Right atrium auricular region (tissue), 2 donors: ENCODE data around the gene RNF103. TPM values are rescaled to one million over a fixed set of nuclear protein-coding genes. Genes with fewer than 3 reads are reported as not detected.

ENCODE experiments used
- DNase-seq: peaks from one replicate; pipeline ENCODE4 v3.0.0-alpha.2; 2019; ENCODE audit warnings: low spot score
- H3K27ac ChIP-seq, 2 donors: fragments of 200-600 bp; sonication (generic); 1 replicate in 1 of 2; 2 replicates in 1 of 2; pipeline ENCODE4 v1.5.1; 2016 to 2019
- H3K27me3 ChIP-seq, 2 donors: fragments of 200-600 bp; sonication (generic); one replicate each; pipeline versions ENCODE4 v1.5.1 to v1.6.0; 2017 to 2019
- H3K36me3 ChIP-seq: fragments of 200-600 bp; sonication (generic); one replicate; pipeline ENCODE4 v1.5.1; 2016
- H3K4me1 ChIP-seq, 2 donors: fragments of 200-600 bp; sonication (generic); one replicate each; pipeline versions ENCODE4 v1.5.1 to v1.6.0; 2017 to 2019
- H3K4me3 ChIP-seq, 2 donors: fragments of 200-600 bp; sonication (generic); 1 replicate in 1 of 2; 2 replicates in 1 of 2; pipeline ENCODE4 v1.5.1; 2017 to 2019; ENCODE audit warnings: mild to moderate bottlenecking in 1 of 2, moderate library complexity in 1 of 2
- H3K9me3 ChIP-seq, 2 donors: fragments of 200-600 bp; sonication (generic); one replicate each; pipeline ENCODE4 v1.5.1; 2019
- total RNA-seq, 2 donors: library from RNA; depleted of rRNA; stranded (reverse); fragments of >200 nt; gene quantifications; one replicate each; pipeline ENCODE4 v1.1.0, GENCODE V29; 2016
- TF ChIP-seq, protein P1 (sequence below), 2 donors: fragments of 200-600 bp; sonication (generic); IDR thresholded peaks; one replicate each; pipeline ENCODE4 v1.5.1; 2019; ENCODE audit warnings: antibody characterized with exemption in 2 of 2

RNF103 gene
- total RNA-seq, 2 donors from 2014 or later = 45.3 to 61.6 TPM

DNA sequence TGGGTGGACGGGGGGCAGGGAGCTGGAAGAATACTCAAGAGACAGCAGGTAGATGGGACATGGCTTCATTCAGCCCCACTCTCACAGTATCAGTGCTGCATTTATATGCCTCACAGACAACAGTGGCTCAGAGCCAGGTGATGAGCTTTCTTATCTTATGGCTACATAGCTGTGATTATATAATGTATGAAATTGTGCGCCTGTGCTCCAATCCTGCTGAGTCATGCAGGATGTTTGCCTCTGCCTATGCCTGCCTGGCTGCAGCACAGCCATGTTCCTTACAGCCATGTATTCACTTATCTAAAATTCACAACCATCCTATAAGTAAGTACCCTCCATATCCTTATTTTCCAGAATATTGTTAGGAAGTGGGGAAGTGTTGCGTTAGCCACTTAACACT lies 37.7 kb upstream of the RNF103 start:
- no peaks in the 10 kb centered on the region for H3K27me3 ChIP-seq
- DNase-seq = no peak
- no peak overlapping the region for H3K4me3 ChIP-seq
- TF ChIP-seq, protein P1, sequence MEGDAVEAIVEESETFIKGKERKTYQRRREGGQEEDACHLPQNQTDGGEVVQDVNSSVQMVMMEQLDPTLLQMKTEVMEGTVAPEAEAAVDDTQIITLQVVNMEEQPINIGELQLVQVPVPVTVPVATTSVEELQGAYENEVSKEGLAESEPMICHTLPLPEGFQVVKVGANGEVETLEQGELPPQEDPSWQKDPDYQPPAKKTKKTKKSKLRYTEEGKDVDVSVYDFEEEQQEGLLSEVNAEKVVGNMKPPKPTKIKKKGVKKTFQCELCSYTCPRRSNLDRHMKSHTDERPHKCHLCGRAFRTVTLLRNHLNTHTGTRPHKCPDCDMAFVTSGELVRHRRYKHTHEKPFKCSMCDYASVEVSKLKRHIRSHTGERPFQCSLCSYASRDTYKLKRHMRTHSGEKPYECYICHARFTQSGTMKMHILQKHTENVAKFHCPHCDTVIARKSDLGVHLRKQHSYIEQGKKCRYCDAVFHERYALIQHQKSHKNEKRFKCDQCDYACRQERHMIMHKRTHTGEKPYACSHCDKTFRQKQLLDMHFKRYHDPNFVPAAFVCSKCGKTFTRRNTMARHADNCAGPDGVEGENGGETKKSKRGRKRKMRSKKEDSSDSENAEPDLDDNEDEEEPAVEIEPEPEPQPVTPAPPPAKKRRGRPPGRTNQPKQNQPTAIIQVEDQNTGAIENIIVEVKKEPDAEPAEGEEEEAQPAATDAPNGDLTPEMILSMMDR (IDR thresholded peaks at IDR 0.05) = no peak
- H3K4me1 ChIP-seq = no peaks in the 10 kb centered on the region
- no peak overlapping the region for H3K27ac ChIP-seq
- no peaks in the 10 kb centered on the region for H3K36me3 ChIP-seq
- no peaks in the 10 kb centered on the region for H3K9me3 ChIP-seq

DNA sequence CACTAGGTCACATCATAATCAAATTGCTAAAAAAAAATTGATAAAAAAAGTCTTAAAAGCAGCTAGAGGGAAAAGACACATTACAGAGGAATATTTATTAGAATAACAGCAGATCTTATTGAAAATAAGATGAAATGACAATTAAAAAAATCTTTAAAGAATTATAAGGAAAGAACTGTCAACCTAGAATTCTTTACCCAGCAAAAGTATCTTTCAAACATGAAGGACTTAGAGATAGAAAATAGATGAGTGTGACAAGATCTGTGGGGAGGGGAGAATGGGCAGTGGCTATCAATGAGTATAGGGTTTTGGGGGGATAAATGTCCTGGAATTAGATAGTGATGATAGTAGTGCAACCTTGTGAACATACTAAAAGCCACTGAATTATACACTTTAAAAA lies 26.5 kb upstream of the RNF103 start:
- no peaks in the 10 kb centered on the region for H3K36me3 ChIP-seq
- H3K9me3 ChIP-seq = peaks cover 0 to 23% of the 10 kb centered on the region in 2 donors
- no peak for DNase-seq
- TF ChIP-seq, protein P1 (IDR thresholded peaks at IDR 0.05) = no peak
- no peaks in the 10 kb centered on the region for H3K27me3 ChIP-seq
- H3K27ac ChIP-seq = no peak overlapping the region
- H3K4me1 ChIP-seq = no peaks in the 10 kb centered on the region
- H3K4me3 ChIP-seq = no peak overlapping the region

DNA sequence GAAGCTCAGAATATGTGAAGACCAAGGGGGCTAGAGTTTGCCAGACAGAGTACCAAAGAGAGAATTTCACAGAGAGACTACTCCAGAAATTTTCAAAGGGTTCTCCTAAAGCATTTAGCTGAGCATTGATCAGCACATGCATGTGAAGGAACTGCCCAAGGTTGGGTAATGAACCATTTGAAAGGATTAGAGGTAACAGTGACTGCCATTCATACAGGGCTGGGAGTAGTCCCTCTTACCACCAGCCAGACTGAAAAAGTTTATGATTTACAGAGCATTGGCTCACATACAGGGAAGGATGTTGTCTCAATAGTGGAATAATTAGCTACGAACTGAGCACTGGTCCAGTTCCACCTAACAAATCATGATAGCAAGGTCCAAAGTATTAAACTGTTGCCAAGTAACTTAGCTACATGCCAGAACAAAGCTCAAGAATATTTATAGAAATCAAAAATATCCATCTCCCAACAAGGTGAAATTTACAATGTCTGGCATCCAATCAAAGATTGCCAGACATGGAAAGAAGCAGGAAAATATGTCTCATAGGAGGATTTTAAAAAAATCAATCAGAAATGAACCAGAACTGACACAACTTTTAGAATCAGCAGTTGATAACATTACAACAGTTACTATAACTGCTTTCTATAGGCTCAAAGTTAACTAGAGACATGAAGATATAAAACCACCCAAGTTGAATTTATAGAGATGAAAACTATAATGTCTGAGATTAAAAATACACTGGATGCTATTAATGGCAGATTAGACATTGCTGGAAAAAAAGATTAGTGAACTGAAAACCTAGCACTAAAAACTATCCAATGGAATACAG lies 25.7 kb upstream of the RNF103 start:
- TF ChIP-seq, protein P1 (IDR thresholded peaks at IDR 0.05) = no peak
- H3K4me3 ChIP-seq = no peak overlapping the region

DNA sequence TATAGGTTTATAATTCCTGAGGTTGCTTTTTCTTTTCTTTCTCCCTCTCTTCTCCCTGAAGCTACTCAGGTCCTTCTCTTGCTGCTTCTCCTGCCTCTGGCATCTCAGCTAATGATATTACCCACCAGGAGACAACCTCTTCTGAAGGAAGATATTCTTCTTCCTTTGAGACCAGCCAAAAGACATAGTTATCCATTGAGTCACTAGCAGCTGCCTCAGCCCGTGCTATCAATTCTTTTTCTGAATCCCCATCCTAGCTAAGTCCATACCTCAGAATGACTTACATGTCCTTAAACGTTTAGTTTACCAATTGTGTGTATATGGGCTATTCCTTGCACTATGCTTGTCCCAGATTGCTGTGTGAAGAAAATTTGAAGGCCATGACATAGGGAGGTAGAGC lies 25.0 kb upstream of the RNF103 start:
- Histone ChIP-seq H3K27me3 (no peaks in the 10 kb centered on the region), H3K4me1 (no peaks in the 10 kb centered on the region), H3K36me3 (no peaks in the 10 kb centered on the region), H3K9me3 (peaks cover 0 to 23% of the 10 kb centered on the region in 2 donors), H3K4me3 (no peak overlapping the region), H3K27ac (no peak overlapping the region)
- no peak for DNase-seq
- TF ChIP-seq, protein P1 (IDR thresholded peaks at IDR 0.05) = no peak

More for the DNA sequence above, 25.7 kb upstream of the RNF103 start:
- DNase-seq = no peak
- H3K36me3 ChIP-seq = no peaks in the 10 kb centered on the region
- no peaks in the 10 kb centered on the region for H3K27me3 ChIP-seq
- no peak overlapping the region for H3K27ac ChIP-seq
- H3K9me3 ChIP-seq = peaks cover 0 to 23% of the 10 kb centered on the region in 2 donors
- no peaks in the 10 kb centered on the region for H3K4me1 ChIP-seq

DNA sequence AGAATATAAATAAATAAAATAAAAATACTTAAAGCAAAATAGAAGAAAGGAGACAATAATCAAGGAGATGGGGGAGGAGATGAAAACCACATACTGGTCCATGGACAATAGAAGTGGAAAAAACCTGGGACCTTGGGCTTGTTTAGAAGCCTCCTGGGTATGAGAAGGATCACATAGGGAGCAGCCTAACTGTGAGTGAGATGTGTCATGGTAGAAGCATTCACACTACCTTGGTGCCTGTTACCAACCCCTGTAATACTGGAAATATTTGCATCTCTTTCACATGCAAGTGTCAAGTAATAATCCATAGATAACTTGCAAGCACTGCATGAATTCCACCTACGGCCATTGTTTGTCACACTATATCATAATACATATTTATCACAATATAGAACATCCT lies 23.2 kb upstream of the RNF103 start:
- no peak for DNase-seq
- TF ChIP-seq, protein P1 (IDR thresholded peaks at IDR 0.05) = no peak
- no peak overlapping the region for H3K4me3 ChIP-seq
- peaks cover 0 to 23% of the 10 kb centered on the region in 2 donors for H3K9me3 ChIP-seq
- H3K36me3 ChIP-seq = no peaks in the 10 kb centered on the region
- H3K27me3 ChIP-seq = no peaks in the 10 kb centered on the region
- H3K27ac ChIP-seq = no peak overlapping the region
- H3K4me1 ChIP-seq = no peaks in the 10 kb centered on the region
